Stimulated activated CD8-positive, alpha-beta memory T cell treated with anti-CD3 and anti-CD28 coated beads, Interleukin-15, amount 100 ng/mL, for 1 hour (primary cell): ENCODE measurements around the gene RBMX2.

Experiments used
- DNase-seq: peaks from one replicate; pipeline ENCODE4 v3.0.0-alpha.2; 2020; ENCODE audit warnings: low read depth

The RBMX2 gene

DNA sequence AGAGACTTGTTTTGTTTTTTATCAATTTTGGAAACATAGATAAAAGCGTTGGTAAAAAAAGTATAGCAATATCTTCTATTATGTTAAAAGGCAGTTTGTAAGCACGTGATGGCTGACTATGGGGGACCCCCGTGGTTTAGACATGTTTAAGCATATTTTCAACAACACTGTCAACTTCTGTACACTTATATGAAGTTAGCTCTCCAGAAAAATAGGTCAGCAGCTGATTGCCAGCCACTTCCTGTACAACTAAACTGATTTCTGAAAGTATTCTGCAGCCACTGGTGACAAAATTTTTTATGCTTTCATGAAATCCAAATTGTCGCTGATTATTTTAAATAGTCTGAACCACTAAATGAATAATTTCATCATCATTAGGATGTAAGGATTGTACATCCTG lies 45.2 kb downstream of the RBMX2 start:
- no peak for DNase-seq
